ELR (cell line): ENCODE measurements around the gene PSMB11.
"Not testable (repeated sequence)": the region's sequence is repeated elsewhere in the genome, so short reads cannot be mapped to it uniquely, and the experiment has no call there.

Experiments
- DNase-seq: peaks from one replicate; pipeline ENCODE4 v3.0.0-alpha.2; 2015; ENCODE audit warnings: low read depth

PSMB11 gene

GRCh38 chr14:23013749-23014054 is 28.3 kb upstream of the PSMB11 start:
- DNase-seq, result not testable (repeated sequence)

- no peak for DNase-seq
These were observed 26.4 kb upstream of the PSMB11 start for GRCh38 chr14:23015618-23016017.

GRCh38 chr14:23017091-23017490 is 24.9 kb upstream of the PSMB11 start:
- no peak for DNase-seq

DNA sequence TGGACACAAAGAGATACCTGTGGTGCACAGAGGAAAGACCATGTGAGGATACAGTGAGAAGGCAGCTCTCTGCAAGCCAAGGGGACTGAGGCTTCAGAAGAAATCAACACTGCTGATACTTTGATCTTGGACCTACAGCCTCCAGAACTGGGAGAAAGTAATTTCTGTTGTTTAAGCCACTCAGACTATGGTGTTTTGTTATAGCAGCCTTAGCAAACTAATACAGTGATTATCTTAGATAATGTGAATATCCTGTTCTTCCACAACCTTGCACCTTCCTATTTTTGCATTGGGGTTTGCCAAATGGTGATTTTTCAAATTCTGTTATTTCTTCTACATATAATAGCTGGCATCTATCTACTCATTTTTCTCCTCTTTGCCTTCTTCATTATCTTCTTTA is 23.9 kb upstream of the PSMB11 start:
- no peak for DNase-seq

DNA sequence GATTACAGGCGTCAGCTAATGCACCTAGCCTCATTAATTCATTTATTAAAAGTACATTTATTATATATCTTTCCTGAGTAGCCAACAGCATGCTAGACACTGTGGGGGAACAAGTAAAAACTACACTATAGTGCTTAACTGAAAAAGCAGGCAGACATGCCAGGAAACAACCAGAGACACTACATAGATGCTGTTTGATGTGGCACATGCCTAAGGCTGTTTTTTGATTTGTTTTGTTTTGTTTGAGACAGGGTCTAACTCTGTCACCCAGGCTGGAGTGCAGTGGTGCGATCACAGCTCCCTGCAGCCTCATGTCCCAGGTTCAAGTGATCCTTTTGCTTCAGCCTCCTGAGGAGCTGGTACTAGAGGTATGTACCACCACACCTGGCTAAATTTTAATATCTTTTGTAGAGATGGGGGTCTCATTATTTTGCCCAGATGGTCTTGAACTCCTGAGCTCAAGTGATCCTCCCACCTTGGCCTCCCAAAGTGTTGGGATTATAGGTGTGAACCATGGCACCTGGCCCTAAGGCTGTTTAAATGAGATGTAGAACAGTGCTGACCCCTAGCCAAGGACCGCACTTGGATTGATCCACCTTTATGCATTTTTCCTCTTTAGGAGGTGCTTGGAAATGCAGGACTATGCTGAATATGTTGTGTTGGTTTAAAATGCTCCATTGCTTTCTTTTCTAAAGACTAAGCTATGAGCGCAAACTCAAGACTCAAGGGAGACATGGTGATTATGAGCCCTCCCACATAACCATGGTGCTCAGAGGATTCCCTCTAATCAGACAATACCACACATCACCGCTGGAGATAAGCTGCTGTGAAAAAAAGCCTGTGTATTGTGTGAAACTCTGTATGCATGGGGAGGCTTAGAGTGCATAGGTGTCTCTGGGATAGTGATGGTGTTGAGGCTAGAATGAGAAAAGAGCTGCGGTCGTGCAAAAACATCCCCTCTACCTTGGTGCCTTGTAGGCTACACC is 21.6 kb upstream of the PSMB11 start:
- DNase-seq, result no peak

GRCh38 chr14:23021434-23021833 is 20.6 kb upstream of the PSMB11 start:
- DNase-seq, result no peak

GRCh38 chr14:23021889-23022442 is 20.0 kb upstream of the PSMB11 start:
- DNase-seq, result no peak

GRCh38 chr14:23023022-23023794 is 18.8 kb upstream of the PSMB11 start:
- no peak for DNase-seq

DNA sequence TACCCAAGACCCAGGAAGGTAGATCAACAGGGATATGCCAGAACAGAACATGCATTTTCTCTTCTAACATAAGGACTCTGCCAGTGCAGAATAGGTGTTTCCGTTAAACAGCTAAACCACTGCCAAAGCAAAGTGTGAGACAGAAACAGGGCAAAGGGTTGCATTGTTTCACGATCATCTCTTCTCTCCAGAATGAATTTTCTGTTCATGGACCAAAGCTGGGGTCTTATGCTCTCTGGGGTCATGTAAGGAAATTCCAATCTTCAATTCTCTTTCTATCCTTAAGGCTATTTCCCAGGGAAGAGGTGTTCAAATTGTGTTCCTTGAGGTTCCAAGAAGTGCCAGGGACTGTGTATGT is 18.2 kb upstream of the PSMB11 start:
- no peak for DNase-seq

- DNase-seq, result no peak
These were observed 17.4 kb upstream of the PSMB11 start for GRCh38 chr14:23024612-23025075.

GRCh38 chr14:23025151-23025814 is 16.7 kb upstream of the PSMB11 start:
- no peak for DNase-seq

- DNase-seq, result peak; percentile 15
These were observed 13.2 kb upstream of the PSMB11 start for GRCh38 chr14:23028799-23029198.

- DNase-seq, result peak; percentile 56
These were observed 11.1 kb upstream of the PSMB11 start for GRCh38 chr14:23030936-23031335.

GRCh38 chr14:23033251-23033727 is 8.7 kb upstream of the PSMB11 start:
- DNase-seq, result no peak

DNA sequence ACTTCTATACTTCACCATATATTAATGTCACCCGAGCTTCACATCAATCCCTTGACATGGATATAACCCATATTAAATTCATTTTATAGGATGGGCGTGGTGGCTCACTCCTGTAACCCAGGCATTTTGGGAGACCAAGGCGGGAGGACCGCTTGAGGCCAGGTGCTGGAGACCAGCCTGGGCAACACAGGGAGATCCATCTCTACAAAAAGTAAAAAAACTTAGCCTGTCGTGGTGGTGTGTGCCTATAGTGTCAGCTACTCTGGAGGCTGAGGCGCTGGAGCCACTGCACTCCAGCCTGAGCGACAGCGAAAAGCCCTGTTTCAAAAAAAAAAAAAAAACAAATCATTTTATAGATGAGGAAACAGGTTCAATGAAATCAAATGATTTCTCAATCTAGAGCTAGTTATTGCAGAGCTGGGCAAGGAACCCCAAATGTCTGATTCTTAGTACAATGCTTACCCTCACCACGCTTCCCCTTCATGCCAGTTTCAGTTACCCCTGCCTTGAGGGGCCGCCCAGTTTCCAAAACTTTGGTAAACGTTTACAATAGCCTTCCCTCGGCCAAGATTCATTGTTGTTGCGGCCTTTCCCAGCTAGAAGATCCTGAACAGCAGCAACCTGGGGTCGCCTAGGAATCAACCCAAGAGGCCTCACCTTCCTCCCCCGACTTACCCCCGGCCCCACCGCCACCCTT is 8.1 kb upstream of the PSMB11 start:
- no peak for DNase-seq

- DNase-seq, result peak; percentile 97
These were observed 7.3 kb upstream of the PSMB11 start, which contains the start of gene PSMB5 for GRCh38 chr14:23034498-23035302. PSMB5 (minus strand) TSS chr14:23034900; CDS start chr14:23034881, 19 bp downstream.

DNA sequence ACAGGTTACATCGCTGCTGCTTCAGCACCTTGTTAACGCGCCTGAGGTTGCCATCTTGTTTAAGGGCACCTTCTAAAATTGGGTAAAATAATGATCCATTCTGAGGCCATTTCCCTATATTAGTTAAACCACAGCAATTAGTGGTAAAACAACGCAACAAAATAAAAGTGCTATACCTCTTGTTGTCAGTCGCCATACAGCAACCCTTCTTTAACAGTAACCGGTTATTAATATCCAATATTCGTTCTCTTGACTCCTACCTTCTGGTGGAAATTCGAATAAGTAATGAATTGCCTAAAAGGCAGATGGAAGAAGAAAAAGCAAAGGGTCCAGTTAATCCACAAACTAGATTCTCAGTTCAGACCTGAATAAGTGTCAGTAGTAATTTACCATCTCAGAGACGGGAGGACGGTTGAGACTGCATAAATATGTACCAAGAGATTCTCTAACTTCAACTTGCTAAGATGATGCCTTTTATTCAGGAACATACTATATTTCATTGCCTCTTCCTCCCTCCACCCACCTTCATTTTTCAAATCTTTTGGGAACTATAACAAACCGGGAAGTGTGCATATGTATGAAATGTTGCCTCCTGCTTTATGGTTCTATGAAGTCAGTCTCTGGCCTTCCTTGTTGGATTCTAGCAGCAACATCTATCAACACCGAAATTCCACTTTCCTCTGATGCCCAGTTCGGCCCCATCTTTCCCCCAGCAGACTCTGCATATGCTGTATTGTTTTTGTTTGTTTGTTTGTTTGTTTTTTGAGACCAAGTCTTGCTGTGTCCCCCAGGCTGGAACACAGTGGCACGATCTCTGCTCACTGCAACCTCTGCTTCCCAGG is 6.5 kb upstream of the PSMB11 start:
- no peak for DNase-seq

DNA sequence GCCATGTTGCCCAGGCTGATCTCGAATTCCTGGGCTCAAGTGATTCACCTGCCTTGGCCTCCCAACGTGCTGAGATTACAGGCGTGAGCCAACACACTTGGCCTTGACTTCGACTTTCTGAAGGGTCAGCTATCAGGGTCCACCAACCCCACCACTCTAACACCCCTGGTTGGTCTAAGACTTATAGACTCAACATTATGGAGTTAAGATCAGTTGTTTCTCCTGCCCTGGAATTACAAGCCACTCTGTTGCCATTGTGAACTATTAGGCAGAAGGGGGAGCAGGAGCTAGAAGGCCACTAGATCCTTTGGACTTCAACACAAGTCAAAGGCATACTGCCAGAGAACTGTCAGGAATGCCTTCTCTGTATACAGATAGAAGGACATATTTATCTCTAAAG is 1.9 kb upstream of the PSMB11 start:
- DNase-seq, result no peak

GRCh38 chr14:23041729-23042128 is 283 bp upstream of the PSMB11 start:
- DNase-seq, result peak; percentile 89

GRCh38 chr14:23043145-23043544 is 1.1 kb downstream of the PSMB11 start:
- DNase-seq, result no peak
